GM12874 (cell line): Measurements from ENCODE around the gene CEP20.

Experiments used
- CTCF ChIP-seq: IDR thresholded peaks from 2 replicates; pipeline ENCODE4 v1.5.1; 2011; ENCODE audit warnings: low read depth, mild to moderate bottlenecking, control low read depth, low read length, moderate library complexity; ENCODE audit not compliant: insufficient read depth

CEP20 gene

DNA sequence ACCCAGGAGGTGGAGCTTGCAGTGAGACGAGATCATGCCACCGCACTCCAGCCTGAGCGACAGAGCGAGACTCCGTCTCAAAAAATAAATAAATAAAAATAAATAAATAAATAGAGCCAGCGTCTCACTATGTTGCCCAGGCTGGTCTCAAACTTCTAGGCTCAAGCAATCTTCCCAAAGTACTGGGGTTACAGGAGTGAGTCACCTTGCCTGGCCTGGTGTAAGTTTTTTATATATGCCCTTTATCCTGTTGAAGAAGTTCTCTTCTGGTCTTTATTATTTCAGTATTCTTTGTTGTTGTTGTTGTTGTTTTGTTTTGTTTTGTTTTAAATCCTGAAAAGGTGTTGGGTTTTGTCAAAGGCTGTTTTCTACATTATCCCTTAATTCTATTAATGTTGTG, 30.9 kb upstream of the CEP20 start:
- TF ChIP-seq CTCF, result no peak

DNA sequence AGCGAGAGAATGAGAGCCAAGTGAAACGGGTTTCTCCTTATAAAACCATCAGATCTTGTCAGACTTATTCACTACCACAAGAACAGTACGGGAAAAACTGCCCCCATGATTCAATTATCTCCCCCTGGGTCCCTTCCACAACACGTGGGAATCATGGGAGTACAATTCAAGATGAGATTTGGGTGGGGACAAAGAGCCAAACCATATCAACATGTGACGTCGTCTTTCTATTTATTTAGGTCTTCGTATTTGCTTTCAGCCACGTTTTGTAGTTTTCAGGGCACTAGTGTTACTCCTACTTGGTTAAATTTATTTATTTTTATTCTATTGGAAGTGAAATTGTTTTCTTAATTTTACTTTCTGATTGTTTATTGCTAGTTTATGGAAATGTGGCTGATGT, 27.9 kb upstream of the CEP20 start:
- TF ChIP-seq CTCF, result no peak

- TF ChIP-seq CTCF, result no peak
Observed at GRCh38 chr16:15915555-15916081, 27.2 kb upstream of the CEP20 start.

DNA sequence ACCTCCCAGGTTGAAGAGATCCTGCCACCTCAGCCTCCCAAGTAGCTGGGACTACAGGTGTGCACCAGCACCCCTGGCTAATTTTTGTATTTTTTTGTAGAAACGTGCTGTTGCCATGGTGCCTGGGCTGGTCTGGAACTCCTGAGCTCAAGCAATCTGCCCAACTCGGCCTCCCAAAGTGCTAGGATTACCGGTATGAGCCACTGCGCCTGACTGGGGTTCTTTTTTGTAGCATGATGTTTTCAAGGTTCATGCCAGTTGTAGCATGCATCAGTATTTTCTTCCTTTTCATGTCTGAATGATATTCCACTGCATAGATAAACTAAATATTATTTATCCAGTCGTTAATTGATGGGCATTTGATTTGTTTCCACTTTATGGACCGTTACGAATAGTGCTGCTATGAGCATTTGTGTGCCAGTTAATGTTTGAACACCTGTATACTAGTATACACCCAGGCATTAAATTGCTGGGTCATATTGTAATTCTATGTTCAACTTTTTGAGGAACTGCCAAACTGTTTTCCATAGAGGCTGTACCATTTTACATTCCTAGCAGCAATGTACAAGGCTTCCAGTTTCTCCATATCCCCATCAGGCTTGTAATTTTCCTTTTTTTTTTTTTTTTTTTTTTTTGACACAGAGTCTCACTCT, 24.8 kb upstream of the CEP20 start:
- no peak for TF ChIP-seq CTCF

DNA sequence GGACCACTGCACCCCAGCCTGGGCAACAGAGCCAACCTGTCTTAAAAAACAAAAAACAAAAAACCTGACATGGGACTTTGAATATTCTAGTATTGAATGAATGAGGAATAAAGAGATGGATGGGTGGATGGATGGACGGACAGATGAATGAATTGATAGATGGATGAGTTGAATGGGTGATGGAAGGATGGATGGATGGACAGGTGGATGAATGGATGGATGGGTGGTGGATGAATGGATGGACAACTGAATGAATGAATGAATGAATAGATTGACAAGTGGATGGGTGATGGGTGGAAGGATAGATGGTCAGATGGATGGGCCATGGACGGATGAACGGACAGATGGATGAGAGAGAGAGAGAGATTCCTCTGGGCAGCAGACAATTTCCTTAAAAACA, 22.8 kb upstream of the CEP20 start:
- TF ChIP-seq CTCF, result no peak

- TF ChIP-seq CTCF, result no peak
Observed at GRCh38 chr16:15907863-15908478, 19.6 kb upstream of the CEP20 start.

DNA sequence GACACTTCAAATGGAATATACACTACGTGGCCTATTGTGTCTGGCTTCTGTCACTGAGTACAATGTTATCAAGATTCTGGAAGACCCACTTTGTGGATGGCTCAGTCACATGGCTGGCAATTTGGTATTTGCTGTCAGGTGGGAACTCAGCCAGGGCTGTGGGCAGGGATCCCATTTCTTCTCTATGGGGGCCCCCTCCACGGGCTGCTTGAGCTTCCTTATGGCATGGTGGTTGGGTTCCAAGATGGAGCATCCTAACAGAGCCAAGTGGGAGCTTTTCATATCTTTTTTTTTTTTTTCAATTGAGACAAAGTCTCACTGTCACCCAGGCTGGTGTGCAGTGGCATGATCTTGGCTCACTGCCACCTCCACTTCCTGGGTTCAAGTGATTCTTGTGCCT, 18.0 kb upstream of the CEP20 start:
- no peak for TF ChIP-seq CTCF
